Inferior parietal cortex (tissue), 1 donor: ENCODE data around the gene LRP1.

Source experiments
- DNase-seq: peaks from one replicate; pipeline ENCODE4 v3.0.0-alpha.2; 2016; ENCODE audit errors: extremely low spot score

Gene LRP1

DNA sequence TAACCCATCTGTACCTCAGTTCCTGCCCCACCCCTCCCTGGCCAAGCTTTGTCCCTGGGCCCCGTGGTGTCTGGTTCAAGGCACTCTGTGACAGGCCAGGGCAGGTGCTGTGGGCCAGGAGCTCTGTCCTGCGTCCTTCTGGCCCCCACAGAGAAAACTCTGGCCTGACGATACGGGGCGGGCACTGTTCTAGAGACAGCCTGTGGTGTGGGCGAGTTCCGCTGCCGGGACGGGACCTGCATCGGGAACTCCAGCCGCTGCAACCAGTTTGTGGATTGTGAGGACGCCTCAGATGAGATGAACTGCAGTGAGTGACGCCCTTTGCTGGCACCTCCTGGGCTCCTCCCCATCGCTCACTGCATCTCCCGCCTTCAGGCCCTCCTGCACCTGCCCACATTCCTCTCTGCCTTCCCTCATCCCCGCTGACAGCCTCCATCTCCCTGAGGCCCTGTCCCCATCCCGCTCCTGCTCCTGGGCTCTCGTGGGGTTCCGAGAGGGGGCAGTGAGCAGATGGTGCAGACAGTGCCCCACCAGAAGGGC lies 65.5 kb downstream of the LRP1 start:
- DNase-seq: no peak

DNA sequence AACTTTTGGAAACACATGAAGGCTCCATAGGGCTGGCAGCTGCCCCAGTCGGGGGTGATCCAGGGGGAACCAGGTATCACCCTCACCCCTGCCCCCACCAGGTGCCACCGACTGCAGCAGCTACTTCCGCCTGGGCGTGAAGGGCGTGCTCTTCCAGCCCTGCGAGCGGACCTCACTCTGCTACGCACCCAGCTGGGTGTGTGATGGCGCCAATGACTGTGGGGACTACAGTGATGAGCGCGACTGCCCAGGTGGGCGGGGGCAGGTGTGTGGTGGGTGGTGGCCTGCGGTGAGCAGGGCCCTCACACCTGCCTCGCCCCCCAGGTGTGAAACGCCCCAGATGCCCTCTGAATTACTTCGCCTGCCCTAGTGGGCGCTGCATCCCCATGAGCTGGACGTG lies 66.0 kb downstream of the LRP1 start:
- DNase-seq: no peak

DNA sequence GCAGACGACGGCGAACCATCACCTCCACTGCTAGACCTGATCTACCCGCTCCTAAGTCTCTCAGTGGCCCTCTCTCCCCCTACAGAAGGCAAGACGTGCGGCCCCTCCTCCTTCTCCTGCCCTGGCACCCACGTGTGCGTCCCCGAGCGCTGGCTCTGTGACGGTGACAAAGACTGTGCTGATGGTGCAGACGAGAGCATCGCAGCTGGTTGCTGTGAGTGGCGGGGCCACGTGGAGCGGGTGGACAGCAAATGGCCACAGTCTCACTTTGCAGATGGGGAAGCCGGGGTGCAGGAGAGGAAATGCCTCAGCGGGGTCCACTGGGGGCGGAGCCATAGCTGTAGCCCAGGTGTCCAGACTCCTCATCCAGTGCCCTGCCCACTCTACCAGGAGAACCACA lies 66.9 kb downstream of the LRP1 start:
- DNase-seq: no peak

DNA sequence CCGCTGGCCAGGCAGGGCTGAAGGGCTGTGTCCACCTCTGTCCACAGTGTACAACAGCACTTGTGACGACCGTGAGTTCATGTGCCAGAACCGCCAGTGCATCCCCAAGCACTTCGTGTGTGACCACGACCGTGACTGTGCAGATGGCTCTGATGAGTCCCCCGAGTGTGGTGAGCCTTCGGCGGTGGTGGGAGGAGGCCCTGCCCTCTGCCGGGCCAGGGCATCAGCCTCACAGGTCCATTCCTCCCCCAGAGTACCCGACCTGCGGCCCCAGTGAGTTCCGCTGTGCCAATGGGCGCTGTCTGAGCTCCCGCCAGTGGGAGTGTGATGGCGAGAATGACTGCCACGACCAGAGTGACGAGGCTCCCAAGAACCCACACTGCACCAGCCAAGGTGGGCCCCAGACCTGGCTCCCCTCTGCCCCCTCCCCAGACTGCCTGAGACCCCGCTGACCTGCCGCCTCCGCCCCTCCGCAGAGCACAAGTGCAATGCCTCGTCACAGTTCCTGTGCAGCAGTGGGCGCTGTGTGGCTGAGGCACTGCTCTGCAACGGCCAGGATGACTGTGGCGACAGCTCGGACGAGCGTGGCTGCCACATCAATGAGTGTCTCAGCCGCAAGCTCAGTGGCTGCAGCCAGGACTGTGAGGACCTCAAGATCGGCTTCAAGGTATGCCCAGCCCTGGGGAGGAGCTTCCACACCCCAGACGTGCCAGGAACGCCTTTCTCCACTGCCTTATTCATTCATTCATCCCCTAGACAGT lies 67.5 kb downstream of the LRP1 start:
- no peak for DNase-seq

DNA sequence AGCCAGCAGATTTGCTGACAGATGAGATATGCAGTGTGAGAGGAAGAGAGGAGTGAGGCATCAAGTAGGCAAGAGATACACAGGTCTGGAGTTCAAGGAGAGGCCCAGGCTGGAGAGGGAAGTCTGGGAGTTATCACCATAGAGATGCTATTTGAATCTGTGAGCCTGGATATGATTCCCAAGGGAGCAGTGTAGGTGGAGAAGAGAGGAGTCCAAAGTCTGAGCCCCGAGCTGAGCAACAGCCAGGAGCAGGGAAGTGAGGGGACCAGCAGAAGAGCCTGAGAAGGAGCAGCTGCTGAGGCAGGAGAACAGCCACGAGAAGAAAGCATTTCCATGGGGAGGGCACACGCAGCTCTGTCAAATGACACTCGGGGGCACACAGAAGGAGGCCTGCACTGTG lies 68.2 kb downstream of the LRP1 start:
- no peak for DNase-seq

DNA sequence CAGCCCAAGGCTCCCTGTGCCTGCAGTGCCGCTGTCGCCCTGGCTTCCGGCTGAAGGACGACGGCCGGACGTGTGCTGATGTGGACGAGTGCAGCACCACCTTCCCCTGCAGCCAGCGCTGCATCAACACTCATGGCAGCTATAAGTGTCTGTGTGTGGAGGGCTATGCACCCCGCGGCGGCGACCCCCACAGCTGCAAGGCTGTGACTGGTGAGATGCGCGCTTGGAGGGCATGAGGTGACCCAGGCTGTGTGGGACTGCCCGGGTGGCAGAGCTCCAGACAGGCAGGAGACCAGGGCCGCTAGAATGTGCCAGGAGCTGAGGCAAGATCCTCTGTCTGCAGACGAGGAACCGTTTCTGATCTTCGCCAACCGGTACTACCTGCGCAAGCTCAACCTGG lies 68.7 kb downstream of the LRP1 start:
- no peak for DNase-seq

DNA sequence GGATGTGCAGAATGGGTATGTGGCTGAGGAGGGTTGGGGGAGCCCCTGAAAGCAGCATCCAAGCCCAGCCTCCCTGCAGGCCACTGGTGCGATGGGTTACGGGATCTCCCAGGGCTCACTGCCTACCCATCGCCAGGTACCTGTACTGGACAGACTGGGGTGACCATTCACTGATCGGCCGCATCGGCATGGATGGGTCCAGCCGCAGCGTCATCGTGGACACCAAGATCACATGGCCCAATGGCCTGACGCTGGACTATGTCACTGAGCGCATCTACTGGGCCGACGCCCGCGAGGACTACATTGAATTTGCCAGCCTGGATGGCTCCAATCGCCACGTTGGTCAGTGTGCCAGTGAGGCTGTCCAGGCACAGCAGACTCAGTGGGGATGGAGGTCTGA lies 70.0 kb downstream of the LRP1 start:
- no peak for DNase-seq

DNA sequence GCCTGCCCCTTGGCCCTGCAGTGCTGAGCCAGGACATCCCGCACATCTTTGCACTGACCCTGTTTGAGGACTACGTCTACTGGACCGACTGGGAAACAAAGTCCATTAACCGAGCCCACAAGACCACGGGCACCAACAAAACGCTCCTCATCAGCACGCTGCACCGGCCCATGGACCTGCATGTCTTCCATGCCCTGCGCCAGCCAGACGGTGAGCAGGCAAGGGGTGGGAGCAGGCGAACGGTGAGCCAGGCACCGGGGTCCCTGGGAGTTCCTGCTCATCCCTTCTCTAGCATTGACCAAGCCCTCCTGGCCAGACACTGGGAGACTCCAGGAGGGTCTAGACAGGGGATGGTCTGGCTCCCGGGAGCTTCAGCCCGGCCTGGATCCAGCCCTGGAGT lies 70.9 kb downstream of the LRP1 start:
- no peak for DNase-seq

DNA sequence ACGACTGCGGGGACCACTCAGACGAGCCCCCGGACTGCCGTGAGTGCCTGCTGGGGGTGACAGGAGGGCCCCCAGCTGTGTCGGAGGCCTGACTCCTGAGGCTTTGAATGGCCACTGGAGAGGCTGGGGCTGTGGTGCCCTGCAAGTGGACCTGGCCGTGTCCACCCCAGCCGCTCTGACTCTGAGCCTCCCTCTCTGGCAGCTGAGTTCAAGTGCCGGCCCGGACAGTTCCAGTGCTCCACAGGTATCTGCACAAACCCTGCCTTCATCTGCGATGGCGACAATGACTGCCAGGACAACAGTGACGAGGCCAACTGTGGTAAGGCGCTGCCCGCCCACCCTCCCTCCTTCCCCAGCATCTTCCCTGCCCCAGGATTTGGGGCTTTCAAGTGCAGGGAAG lies 72.2 kb downstream of the LRP1 start:
- DNase-seq: no peak

DNA sequence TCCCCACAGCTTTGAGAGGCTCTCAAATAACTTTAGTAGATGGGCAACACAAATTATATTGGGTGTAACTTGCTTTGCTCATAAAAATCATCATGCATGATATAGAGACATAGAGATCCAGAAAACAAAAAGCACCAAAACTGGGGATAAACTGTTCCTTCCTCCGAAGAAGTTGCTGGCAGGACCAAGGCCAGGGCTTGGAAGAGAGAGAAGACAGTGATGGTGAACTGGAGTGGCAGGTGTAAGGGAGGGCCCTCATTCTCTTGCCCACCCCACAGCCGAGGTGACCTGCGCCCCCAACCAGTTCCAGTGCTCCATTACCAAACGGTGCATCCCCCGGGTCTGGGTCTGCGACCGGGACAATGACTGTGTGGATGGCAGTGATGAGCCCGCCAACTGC lies 72.9 kb downstream of the LRP1 start:
- no peak for DNase-seq

DNA sequence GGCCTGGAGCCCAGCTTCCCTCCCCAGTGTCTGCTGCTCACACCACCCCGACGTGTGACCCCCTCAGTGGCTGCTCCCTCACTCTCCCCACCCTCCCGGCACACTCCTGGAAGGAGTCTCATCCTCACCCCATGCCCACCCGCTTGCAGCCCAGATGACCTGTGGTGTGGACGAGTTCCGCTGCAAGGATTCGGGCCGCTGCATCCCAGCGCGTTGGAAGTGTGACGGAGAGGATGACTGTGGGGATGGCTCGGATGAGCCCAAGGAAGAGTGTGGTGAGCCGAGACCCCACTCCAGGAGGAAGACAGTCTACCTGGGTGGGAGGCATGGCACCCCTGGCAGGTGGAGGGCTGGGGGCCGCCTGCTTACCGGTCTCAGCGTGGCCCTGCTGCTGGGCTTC lies 73.3 kb downstream of the LRP1 start:
- no peak for DNase-seq

DNA sequence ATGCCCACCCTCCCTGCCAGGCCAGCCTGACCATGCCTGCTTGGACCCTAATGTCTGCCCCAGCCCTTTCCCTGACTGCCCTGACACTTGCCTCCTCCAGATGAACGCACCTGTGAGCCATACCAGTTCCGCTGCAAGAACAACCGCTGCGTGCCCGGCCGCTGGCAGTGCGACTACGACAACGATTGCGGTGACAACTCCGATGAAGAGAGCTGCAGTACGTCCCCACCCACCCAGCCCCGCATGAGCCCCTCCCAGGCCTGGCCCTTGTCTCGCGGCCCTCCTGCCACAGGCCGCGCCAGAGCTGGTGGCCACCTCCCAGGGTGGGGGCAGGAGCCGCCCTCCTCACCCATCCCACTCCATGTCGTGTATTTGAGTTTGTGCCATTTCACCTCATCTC lies 74.0 kb downstream of the LRP1 start:
- DNase-seq: no peak

DNA sequence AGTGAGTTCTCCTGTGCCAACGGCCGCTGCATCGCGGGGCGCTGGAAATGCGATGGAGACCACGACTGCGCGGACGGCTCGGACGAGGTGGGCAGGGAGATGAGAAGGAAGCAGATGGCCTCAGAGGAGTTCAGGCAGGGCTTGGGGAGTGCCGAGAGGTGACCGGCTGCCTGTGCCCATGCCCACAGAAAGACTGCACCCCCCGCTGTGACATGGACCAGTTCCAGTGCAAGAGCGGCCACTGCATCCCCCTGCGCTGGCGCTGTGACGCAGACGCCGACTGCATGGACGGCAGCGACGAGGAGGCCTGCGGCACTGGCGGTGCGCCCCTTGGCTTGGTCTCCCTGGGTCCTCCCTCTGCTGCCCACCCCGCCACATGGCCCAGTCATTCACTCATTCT lies 74.9 kb downstream of the LRP1 start:
- no peak for DNase-seq

DNA sequence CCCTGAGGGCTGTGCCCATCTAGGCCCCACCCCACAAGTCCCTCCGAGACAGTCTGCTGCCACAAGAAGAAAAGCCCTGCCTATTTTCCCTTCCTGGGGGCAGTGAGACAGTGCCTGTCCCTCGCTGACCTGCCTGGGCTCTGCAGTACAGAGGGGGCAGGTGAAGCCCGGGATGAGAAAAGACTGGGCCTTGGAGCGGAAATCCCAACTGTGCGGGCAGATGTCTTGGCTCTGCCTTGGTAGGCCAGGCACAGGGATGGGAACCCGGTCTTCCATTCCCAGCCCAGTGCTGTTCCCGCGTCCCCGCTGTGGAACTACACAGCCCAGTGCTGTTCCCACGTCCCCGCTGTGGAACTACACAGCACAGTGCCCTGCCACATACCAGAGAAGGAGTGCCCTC lies 75.5 kb downstream of the LRP1 start:
- no peak for DNase-seq

DNA sequence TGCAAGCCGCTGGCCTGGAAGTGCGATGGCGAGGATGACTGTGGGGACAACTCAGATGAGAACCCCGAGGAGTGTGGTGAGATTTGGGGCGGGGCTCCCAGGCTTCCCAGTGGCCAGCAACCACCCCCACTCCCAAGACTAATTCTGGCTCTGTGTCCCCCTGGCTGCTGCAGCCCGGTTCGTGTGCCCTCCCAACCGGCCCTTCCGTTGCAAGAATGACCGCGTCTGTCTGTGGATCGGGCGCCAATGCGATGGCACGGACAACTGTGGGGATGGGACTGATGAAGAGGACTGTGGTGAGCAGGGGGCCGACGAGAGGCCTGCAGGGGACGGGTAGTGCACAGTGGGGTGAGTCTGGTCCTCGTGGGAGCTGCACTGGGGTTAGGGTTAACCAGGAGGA lies 76.2 kb downstream of the LRP1 start:
- no peak for DNase-seq

DNA sequence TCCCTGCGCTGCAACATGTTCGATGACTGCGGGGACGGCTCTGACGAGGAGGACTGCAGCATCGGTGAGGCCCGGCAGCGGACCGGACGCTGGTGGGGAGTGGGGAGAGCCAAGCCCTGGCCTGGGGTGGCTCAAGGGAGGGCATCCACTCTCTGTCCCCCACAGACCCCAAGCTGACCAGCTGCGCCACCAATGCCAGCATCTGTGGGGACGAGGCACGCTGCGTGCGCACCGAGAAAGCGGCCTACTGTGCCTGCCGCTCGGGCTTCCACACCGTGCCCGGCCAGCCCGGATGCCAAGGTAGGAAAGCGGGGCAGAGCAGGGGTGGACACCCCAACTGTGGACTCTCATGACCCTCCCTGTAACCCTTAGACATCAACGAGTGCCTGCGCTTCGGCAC lies 76.9 kb downstream of the LRP1 start:
- no peak for DNase-seq

DNA sequence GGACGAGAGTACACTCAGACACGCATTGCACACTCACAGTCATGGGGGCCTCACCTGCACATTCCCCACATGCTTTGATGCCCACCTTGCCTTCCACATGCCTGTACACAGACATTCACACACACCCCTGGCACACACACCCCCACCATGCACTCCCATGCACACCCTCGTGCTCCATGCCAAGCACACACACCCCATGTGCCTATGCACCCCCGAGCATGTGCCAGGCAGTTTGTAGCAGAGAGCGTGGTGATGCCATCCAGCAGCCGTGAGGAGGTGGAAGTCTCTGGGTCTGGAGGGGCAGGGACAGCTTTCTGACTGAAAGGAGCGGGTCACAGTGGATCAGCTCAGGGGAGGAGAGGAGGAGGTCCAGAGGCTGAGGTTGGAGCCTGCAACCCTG lies 77.6 kb downstream of the LRP1 start:
- no peak for DNase-seq

DNA sequence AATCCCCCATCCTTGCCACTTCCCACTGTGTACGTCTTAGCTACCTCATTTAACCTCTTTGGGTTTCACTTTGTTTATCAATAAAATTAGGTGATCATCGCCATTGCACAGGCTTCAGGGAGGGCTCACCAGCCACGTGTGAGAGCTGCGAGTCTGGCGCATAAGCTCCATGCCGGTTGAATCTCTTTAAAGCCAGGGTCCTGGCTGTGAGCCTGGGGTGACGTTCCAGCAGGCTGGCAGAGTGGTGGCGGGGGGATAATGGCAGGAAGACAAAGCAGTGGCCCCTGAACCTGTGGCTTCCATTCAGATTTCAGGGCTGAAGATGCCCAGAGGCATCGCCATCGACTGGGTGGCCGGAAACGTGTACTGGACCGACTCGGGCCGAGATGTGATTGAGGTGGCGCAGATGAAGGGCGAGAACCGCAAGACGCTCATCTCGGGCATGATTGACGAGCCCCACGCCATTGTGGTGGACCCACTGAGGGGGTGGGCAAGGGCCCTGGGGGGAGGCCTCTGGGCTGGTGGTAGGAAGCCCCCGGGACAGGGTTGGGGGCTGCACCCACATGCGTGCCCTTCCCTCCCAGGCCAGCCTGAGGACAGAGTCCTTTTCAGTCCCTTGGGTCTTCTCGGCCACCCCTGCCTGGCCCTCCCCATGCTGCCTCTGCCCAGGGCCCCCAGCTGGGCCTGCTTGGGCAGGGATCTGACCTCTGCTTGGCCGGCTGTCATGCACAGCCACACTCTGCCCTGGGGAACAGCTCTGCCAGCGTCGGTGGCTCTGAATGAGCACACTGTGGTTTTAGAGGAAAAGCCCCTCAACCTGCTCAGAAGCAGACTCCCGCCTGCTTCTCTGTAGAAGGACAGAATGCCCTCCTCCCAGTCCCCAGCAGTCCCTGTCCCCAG lies 79.7 kb downstream of the LRP1 start:
- DNase-seq: no peak

DNA sequence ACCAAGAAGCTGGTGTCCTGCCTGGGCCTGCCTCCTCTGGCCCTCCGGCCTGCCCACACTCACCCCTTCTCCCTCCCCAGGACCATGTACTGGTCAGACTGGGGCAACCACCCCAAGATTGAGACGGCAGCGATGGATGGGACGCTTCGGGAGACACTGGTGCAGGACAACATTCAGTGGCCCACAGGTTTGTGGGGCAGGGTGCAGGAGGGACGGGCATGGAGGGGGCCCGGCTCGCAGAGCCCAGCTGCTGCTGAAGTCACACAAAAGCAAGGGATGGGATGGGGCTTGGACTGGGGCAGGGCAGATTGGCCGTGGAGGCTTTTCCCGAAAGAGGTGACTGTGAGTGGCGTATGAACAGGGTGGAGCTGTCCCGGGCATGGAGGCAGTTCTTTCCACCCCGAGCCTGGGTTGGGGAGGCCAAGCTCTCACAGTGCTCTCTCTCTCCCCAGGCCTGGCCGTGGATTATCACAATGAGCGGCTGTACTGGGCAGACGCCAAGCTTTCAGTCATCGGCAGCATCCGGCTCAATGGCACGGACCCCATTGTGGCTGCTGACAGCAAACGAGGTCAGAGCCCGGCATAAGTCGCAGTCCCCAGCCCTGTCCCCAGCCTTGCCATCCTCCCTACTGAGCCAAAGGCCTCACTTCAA lies 80.5 kb downstream of the LRP1 start:
- peak; percentile 47 for DNase-seq

DNA sequence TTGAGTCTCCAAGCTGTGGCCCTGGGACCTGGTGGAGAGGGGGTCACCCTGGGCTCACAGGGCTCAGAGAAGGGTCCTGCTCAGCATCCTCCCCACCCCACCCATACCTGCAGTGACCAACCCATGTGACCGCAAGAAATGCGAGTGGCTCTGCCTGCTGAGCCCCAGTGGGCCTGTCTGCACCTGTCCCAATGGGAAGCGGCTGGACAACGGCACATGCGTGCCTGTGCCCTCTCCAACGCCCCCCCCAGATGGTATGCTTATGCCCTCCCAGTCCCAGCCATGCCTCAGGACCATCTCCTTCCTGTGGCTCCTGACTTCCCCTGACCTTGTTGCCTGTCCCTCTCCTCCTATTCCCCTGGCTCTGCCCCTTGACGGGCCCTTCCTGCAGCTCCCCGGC lies 81.6 kb downstream of the LRP1 start:
- no peak for DNase-seq

DNA sequence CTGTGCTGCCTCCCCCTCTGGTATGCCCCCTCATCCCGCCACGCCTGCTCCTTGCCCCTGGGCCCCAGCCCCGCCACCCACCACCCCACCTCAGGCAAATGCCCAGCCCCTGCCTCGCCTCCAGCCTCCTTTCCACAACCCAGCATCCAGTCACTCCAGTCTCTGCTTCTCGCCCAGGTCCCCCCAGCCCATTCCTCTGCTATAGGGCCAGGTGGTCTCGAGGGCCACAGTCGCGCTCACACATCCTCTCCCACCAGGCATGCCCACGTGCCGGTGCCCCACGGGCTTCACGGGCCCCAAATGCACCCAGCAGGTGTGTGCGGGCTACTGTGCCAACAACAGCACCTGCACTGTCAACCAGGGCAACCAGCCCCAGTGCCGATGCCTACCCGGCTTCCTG lies 82.2 kb downstream of the LRP1 start:
- DNase-seq: no peak

DNA sequence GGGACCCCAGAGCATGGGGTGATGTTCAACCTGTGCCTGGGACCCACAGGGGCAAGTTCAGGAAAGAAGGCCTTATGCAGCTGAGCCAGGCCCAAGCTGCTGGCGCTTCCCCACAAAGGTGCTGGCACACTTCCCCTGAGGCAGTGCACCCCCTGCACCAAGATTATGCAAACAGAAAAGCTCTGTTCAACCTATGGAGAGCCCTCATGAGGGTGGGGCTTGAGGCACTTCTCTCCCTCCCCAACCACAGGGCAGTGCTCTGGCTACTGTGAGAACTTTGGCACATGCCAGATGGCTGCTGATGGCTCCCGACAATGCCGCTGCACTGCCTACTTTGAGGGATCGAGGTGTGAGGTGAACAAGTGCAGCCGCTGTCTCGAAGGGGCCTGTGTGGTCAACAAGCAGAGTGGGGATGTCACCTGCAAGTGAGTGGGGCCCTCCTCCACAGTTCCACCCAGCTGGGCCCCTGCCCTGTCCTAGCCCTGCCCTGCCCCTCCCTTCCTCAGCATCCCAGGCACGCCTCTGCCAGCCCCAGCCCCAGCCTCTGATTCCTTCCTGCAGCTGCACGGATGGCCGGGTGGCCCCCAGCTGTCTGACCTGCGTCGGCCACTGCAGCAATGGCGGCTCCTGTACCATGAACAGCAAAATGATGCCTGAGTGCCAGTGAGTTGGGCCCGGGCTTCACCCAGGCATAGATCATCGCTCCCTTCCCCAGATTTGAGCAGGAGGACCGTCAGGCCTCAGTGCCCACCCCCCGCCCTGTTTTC lies 82.8 kb downstream of the LRP1 start:
- DNase-seq: no peak
